Fibroblast of lung (primary cell): Measurements from ENCODE around the gene HIVEP3. TPM values are rescaled to one million over a fixed set of nuclear protein-coding genes. Genes with fewer than 3 reads are reported as not detected.

Source experiments
- DNase-seq, 2 donors: peaks; one replicate each; pipeline versions ENCODE4 v3.0.0 to v3.0.0-alpha.2; 2010; ENCODE audit warnings: low read depth in 2 of 2
- H2AFZ ChIP-seq: 2 replicates; pipeline ENCODE4 v1.5.1; 2012; ENCODE audit warnings: low read length, control low read depth, inconsistent platforms
- H3K27ac ChIP-seq: 2 replicates; pipeline ENCODE4 v1.5.1; 2011; ENCODE audit warnings: low read length, control low read depth; ENCODE audit not compliant: insufficient read depth
- H3K27me3 ChIP-seq: 2 replicates; pipeline ENCODE4 v1.5.1; 2011; ENCODE audit warnings: mild to moderate bottlenecking, low read length; ENCODE audit not compliant: control insufficient read depth, insufficient read depth
- H3K36me3 ChIP-seq: 2 replicates; pipeline ENCODE4 v1.5.1; 2011; ENCODE audit warnings: low read length; ENCODE audit not compliant: control insufficient read depth, insufficient read depth
- H3K4me1 ChIP-seq: 2 replicates; pipeline ENCODE4 v1.5.1; 2011; ENCODE audit warnings: low read length; ENCODE audit not compliant: control insufficient read depth, insufficient read depth; ENCODE audit errors: extremely low read depth
- H3K4me2 ChIP-seq: 2 replicates; pipeline ENCODE4 v1.5.1; 2011; ENCODE audit warnings: low read length, control low read depth; ENCODE audit not compliant: insufficient read depth; ENCODE audit errors: extremely low read depth
- H3K4me3 ChIP-seq, 4 experiments: fragments of 200-600 bp in 1 of 4; sonication (generic) in 1 of 4; replicated peaks in 1 of 4; 2 replicates each; pipeline ENCODE4 v1.5.1; 2011 to 2016; ENCODE audit warnings: low read length in 4 of 4, low read depth in 3 of 4, mild to moderate bottlenecking in 3 of 4, control low read depth in 2 of 4, inconsistent platforms in 1 of 4, mixed read lengths in 1 of 4; ENCODE audit not compliant: insufficient read depth in 1 of 4; ENCODE audit errors: control extremely low read depth in 1 of 4
- H3K79me2 ChIP-seq: 2 replicates; pipeline ENCODE4 v1.5.1; 2012; ENCODE audit warnings: mild to moderate bottlenecking, low read length, inconsistent platforms; ENCODE audit not compliant: control insufficient read depth, insufficient read depth
- H3K9ac ChIP-seq: 2 replicates; pipeline ENCODE4 v1.5.1; 2011; ENCODE audit warnings: mild to moderate bottlenecking, low read length, control low read depth; ENCODE audit not compliant: insufficient read depth
- H3K9me3 ChIP-seq: 2 replicates; pipeline ENCODE4 v1.5.1; 2012; ENCODE audit warnings: low read depth, low read length; ENCODE audit not compliant: control insufficient read depth, insufficient read depth
- H4K20me1 ChIP-seq: 2 replicates; pipeline ENCODE4 v1.5.1; 2011; ENCODE audit warnings: low read length; ENCODE audit not compliant: control insufficient read depth, insufficient read depth; ENCODE audit errors: extremely low read depth
- EZH2 ChIP-seq: IDR thresholded peaks from 2 replicates; pipeline ENCODE4 v1.5.1; 2012; ENCODE audit warnings: low read length, control low read depth, mild to moderate bottlenecking; ENCODE audit errors: missing control alignments
- polyA plus RNA-seq, 2 donors: library from polyadenylated mRNA; depleted of rRNA in 1 of 2; stranded (reverse) in 1 of 2; unstranded in 1 of 2; fragments of >200 nt; gene quantifications; 2 replicates each; pipeline ENCODE4 v1.2.1, GENCODE V29; 2011 to 2012; ENCODE audit warnings: missing spikeins in 1 of 2
- total RNA-seq: library from RNA; depleted of rRNA; stranded (reverse); fragments of >200 nt; gene quantifications from 2 replicates; pipeline ENCODE4 v1.2.1, GENCODE V29; 2014
- TF ChIP-seq, protein P1 (sequence below), 2 donors: IDR thresholded peaks in 1 of 2; conservative IDR thresholded peaks in 1 of 2; 1 replicate in 1 of 2; 2 replicates in 1 of 2; pipeline ENCODE4 v1.5.1; 2011 to 2012; ENCODE audit warnings: low read length in 2 of 2, control low read depth in 1 of 2, inconsistent platforms in 1 of 2, low read depth in 1 of 2, mild to moderate bottlenecking in 1 of 2

The HIVEP3 gene
- total and polyA plus RNA-seq, 2 donors (not counting 1 experiment from before 2014, with no cell fraction given): 0.83 to 3.2 TPM

DNA sequence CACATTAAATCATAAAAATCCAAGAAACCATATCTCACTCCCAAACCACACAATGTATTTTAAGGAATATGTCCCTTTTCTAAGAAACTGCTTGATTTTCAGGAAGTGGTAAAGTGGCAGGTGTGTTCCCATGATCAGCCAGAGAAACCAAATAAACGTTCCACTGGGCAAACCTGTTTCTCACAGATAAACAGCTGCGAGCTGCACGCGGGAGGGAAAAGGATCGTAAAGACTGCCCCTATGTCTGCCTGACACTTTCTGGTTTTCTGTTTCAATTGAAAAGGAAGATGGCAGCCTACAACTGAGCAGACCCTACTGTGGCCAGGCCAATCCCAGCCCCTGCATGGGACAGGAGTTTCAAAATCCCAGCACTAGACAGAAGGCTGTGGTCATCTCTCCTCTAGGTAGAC, 36.6 kb downstream of the HIVEP3 start:
- no peak for DNase-seq
- no peak overlapping the region for H2AFZ ChIP-seq

DNA sequence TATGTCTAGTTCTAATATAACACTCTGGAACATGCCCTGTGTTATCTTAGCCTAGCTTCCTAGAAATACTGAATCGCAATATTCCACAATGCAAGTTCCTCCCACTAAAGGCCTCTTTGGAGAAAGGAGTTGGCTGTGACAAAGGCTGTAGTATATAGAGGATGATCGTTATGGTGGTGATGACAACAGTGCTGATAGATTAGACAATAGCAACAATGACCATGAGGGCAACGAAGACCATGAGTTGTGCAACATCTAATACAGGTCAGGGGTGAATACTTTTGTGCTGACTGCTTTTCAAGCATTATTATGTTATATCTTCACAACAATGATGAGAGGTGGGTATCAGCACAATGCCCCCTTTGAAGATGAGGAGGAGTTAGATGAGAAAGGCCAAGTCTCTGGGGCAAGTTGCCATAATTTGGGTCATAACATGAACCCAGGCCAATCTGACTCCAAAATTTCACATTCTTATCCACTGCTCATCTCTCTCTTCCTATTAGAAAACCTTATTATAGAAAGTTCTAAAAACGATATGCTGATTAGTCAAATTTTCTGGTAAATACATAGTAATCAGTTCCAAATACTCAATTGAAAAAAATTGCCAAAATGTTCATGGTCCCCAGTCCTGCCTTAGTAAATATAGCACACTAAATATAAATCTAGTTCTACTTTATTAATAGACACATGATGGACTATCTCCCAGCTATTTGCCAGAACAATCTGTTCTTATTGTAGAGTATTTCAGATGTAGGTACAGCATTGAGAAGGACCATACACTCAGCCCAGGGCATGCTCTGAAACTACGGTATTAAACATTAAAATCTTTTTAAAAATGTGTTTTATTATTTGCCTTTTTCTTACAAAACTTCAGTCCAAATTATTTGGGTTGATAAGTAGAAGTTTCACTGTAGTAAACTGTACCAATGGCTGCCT, 37.5 kb downstream of the HIVEP3 start:
- TF ChIP-seq EZH2: no peak
- TF ChIP-seq, protein P1, sequence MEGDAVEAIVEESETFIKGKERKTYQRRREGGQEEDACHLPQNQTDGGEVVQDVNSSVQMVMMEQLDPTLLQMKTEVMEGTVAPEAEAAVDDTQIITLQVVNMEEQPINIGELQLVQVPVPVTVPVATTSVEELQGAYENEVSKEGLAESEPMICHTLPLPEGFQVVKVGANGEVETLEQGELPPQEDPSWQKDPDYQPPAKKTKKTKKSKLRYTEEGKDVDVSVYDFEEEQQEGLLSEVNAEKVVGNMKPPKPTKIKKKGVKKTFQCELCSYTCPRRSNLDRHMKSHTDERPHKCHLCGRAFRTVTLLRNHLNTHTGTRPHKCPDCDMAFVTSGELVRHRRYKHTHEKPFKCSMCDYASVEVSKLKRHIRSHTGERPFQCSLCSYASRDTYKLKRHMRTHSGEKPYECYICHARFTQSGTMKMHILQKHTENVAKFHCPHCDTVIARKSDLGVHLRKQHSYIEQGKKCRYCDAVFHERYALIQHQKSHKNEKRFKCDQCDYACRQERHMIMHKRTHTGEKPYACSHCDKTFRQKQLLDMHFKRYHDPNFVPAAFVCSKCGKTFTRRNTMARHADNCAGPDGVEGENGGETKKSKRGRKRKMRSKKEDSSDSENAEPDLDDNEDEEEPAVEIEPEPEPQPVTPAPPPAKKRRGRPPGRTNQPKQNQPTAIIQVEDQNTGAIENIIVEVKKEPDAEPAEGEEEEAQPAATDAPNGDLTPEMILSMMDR (conservative IDR thresholded peaks at IDR 0.05 in 1 of 2, IDR thresholded peaks at IDR 0.05 in 1 of 2; ENCODE audit: low read depth in 1 of 2, low read length in 2 of 2): no peak
- no peak overlapping the region for H3K27ac ChIP-seq
- no peaks in the 10 kb centered on the region for H3K4me1 ChIP-seq
- H3K4me3 ChIP-seq: no peak overlapping the region
- H3K36me3 ChIP-seq: no peaks in the 10 kb centered on the region
- DNase-seq: no peak
- H3K79me2 ChIP-seq: no peaks in the 10 kb centered on the region
- H2AFZ ChIP-seq: no peak overlapping the region
- H3K27me3 ChIP-seq: no peaks in the 10 kb centered on the region
- H3K9me3 ChIP-seq: no peaks in the 10 kb centered on the region
- H3K9ac ChIP-seq: no peak overlapping the region
- H4K20me1 ChIP-seq: no peaks in the 10 kb centered on the region
- H3K4me2 ChIP-seq: no peak overlapping the region

More for the DNA sequence above, 36.6 kb downstream of the HIVEP3 start:
- H3K27ac ChIP-seq: no peak overlapping the region
- no peaks in the 10 kb centered on the region for H4K20me1 ChIP-seq
- H3K4me3 ChIP-seq: no peak overlapping the region
- H3K79me2 ChIP-seq: no peaks in the 10 kb centered on the region
- no peak overlapping the region for H3K9ac ChIP-seq
- H3K36me3 ChIP-seq: no peaks in the 10 kb centered on the region
- no peaks in the 10 kb centered on the region for H3K27me3 ChIP-seq
- no peaks in the 10 kb centered on the region for H3K9me3 ChIP-seq
- TF ChIP-seq EZH2: no peak
- TF ChIP-seq, protein P1 (conservative IDR thresholded peaks at IDR 0.05 in 1 of 2, IDR thresholded peaks at IDR 0.05 in 1 of 2; ENCODE audit: low read depth in 1 of 2, low read length in 2 of 2): no peak
- no peaks in the 10 kb centered on the region for H3K4me1 ChIP-seq
- no peak overlapping the region for H3K4me2 ChIP-seq

DNA sequence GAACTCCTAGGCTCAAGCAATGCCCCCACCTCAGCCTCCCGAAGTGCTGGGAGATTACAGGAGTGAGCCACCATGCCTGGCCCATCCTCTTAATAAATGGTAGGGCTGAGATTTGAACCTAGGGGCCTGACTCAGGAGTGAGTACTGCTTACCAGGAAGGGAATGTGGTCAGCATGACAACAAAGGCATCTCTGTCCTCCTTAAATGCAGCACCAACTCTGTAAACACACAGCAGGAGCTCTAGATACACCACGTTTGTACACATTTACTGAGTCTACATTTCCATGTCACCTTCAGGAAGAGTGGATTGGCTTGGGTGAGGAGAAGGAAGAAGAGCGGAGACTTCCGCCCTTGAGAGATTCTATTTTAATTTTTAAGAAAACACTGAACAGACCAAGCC, 38.5 kb downstream of the HIVEP3 start:
- no peak for TF ChIP-seq EZH2
- TF ChIP-seq, protein P1 (conservative IDR thresholded peaks at IDR 0.05 in 1 of 2, IDR thresholded peaks at IDR 0.05 in 1 of 2; ENCODE audit: low read depth in 1 of 2, low read length in 2 of 2): no peak
- H3K4me3 ChIP-seq: no peak overlapping the region
- no peaks in the 10 kb centered on the region for H3K36me3 ChIP-seq
- no peaks in the 10 kb centered on the region for H4K20me1 ChIP-seq
- H3K27me3 ChIP-seq: no peaks in the 10 kb centered on the region
- H3K4me2 ChIP-seq: no peak overlapping the region
- H3K27ac ChIP-seq: no peak overlapping the region
- no peaks in the 10 kb centered on the region for H3K4me1 ChIP-seq
- H3K79me2 ChIP-seq: no peaks in the 10 kb centered on the region
- no peak overlapping the region for H3K9ac ChIP-seq
- no peak overlapping the region for H2AFZ ChIP-seq
- peak in 1 of 2 donors; percentile 28 for DNase-seq
- no peaks in the 10 kb centered on the region for H3K9me3 ChIP-seq
